K562 treated with DMSO at 1 percent for 48 hours (cell line): Measurements from ENCODE around the gene TAF11L10. TPM values are rescaled to one million over a fixed set of nuclear protein-coding genes. Genes with fewer than 3 reads are reported as not detected.

Experiments
- total RNA-seq: library from RNA; unstranded; fragments of 300-600 nt; gene quantifications from 2 replicates; pipeline ENCODE4 v1.2.3, GENCODE V29; 2022; ENCODE audit warnings: low replicate concordance; ENCODE audit errors: extremely low read depth

The TAF11L10 gene
- total RNA-seq = not detected in 2 replicates

GRCh38 chr5:17597728-17598127 is at the start of gene TAF11L10:
Gene TAF11L10, minus strand, starts transcription at chr5:17597828.

GRCh38 chr5:17634160-17634559 is 36.5 kb upstream of the TAF11L10 start, which contains the start of gene TAF11L14:
Gene TAF11L14, plus strand, starts transcription at chr5:17634460.

GRCh38 chr5:17631788-17632187 is 34.2 kb upstream of the TAF11L10 start, which contains the start of gene TAF11L13:
Gene TAF11L13, plus strand, starts transcription at chr5:17632088.

DNA sequence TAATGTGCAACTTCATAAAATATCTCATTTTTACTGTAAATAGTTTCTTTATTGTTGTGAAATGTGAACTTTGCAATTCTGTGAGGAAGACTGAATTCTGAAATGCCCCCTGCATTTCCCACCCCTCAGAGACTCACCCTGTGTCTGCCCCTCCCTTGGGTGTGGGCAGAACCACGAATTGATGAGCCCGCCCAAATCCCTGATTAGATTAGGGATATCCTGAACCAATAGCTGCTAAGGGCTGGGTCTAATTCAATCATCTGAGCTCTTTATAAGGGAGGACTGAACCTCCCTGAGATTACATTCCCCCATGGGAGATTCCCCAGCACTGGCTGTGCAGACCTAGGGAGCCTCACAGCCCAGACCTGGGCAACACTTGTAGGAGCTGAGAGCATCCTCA is 12.5 kb upstream of the TAF11L10 start, which contains the start of gene TAF11L12:
Gene TAF11L12, plus strand, starts transcription at position 301 of the 400 bp plus-strand sequence.

GRCh38 chr5:17603880-17604279 is 6.3 kb upstream of the TAF11L10 start, which contains the start of gene TAF11L11:
Gene TAF11L11, plus strand, starts transcription at chr5:17604183.

DNA sequence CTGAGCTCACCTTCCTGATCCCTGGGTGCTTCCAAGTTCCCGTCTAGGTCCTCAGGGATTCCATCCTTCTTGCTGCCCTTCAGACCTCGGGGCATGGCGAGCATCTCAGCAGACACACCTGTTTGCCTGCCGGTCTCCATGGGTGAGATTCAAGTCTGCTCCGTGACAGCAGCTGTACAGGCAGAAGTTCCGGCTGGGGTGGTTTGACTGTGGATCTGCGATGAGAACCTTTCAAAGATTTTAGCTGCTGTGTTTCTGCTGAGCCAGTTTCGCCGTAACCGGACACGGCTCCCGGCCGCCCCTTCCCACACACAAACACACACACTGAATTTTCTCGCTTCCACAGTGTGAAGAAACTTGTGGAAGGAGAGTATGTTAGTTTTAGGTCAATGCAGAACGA is 3.4 kb downstream of the TAF11L10 start, which contains the start of gene TAF11L9:
Gene TAF11L9, minus strand, starts transcription at position 140 of the 400 bp plus-strand sequence.

DNA sequence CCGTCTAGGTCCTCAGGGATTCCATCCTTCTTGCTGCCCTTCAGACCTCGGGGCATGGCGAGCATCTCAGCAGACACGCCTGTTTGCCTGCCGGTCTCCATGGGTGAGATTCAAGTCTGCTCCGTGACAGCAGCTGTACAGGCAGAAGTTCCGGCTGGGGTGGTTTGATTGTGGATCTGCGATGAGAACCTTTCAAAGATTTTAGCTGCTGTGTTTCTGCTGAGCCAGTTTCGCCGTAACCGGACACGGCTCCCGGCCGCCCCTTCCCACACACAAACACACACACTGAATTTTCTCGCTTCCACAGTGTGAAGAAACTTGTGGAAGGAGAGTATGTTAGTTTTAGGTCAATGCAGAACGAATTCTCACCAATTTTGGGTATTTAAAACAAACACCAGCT is 6.8 kb downstream of the TAF11L10 start, which contains the start of gene TAF11L8:
Gene TAF11L8, minus strand, starts transcription at position 101 of the 400 bp plus-strand sequence.

GRCh38 chr5:17585658-17586057 is 12.0 kb downstream of the TAF11L10 start, which contains the start of gene TAF11L7:
Gene TAF11L7, minus strand, starts transcription at chr5:17585758.

Other genes with a start within 250 kb of the TAF11L10 start
- not detected in 2 replicates for gene TAF11L2, start 99.6 kb downstream of the TAF11L10 start, total RNA-seq
- not detected in 2 replicates for gene TAF11L3, start 79.5 kb downstream of the TAF11L10 start, total RNA-seq
- gene TAF11L4, start 76.0 kb downstream of the TAF11L10 start, total RNA-seq = not detected in 2 replicates
- not detected in 2 replicates for gene TAF11L5, start 72.6 kb downstream of the TAF11L10 start, total RNA-seq
- not detected in 2 replicates for gene TAF11L6, start 69.2 kb downstream of the TAF11L10 start, total RNA-seq
- not detected in 2 replicates for gene TAF11L7, start 12.1 kb downstream of the TAF11L10 start, total RNA-seq
- gene TAF11L8, start 6.9 kb downstream of the TAF11L10 start, total RNA-seq = not detected in 2 replicates
- not detected in 2 replicates for gene TAF11L9, start 3.4 kb downstream of the TAF11L10 start, total RNA-seq
- not detected in 2 replicates for gene TAF11L11, start 6.4 kb upstream of the TAF11L10 start, total RNA-seq
- not detected in 2 replicates for gene TAF11L12, start 12.6 kb upstream of the TAF11L10 start, total RNA-seq
- gene TAF11L13, start 34.3 kb upstream of the TAF11L10 start, total RNA-seq = not detected in 2 replicates
- gene TAF11L14, start 36.6 kb upstream of the TAF11L10 start, total RNA-seq = not detected in 2 replicates